HEK293 (cell line): ENCODE measurements around the gene SARS1.
A peak's percentile ranks its signal among the peaks of the same experiment; 100 is the strongest.

Experiments
- CTCF ChIP-seq: fragments of 450-650 bp; formaldehyde crosslinking; IDR thresholded peaks from 2 replicates; pipeline ENCODE4 v1.5.1; 2016; ENCODE audit warnings: missing biosample characterization, missing genetic modification characterization
- ELK4 ChIP-seq: IDR thresholded peaks from 2 replicates; pipeline ENCODE4 v1.6.1; 2011; ENCODE audit warnings: mild to moderate bottlenecking, low read depth, low read length, borderline replicate concordance
- KLF17 ChIP-seq: fragments of 450-650 bp; formaldehyde crosslinking; IDR thresholded peaks from 2 replicates; pipeline ENCODE4 v1.5.1; 2016; ENCODE audit warnings: missing biosample characterization, missing genetic modification characterization
- ZNF133 ChIP-seq: fragments of 450-650 bp; formaldehyde crosslinking; IDR thresholded peaks from 2 replicates; pipeline ENCODE4 v1.5.1; 2016; ENCODE audit warnings: missing biosample characterization, missing genetic modification characterization

GRCh38 chr1:109185990-109186732 lies 27.6 kb upstream of the SARS1 start:
- TF ChIP-seq KLF17 (0 out of 2 replicates have a peak, but pooled peaks have one; percentile 21), CTCF (tag by site-specific recombination) (no peak), ELK4 (no peak), ZNF133 (tag by site-specific recombination) (no peak)
